Neural cell (in vitro differentiated cells): ENCODE results near the gene CMTM5.

Experiments
- CTCF ChIP-seq: fragments of 450-650 bp; IDR thresholded peaks from 2 replicates; pipeline ENCODE4 v1.5.1; 2014; ENCODE audit warnings: antibody characterized with exemption, mild to moderate bottlenecking, moderate library complexity; ENCODE audit not compliant: poor library complexity, severe bottlenecking
- EP300 ChIP-seq: fragments of 450-650 bp; conservative IDR thresholded peaks from 2 replicates; pipeline ENCODE4 v1.6.1; 2014; ENCODE audit warnings: antibody characterized with exemption, mild to moderate bottlenecking, moderate library complexity; ENCODE audit not compliant: poor library complexity, severe bottlenecking
- EZH2 ChIP-seq: fragments of 200-600, 300-800 bp; shearing (Covaris generic), sonication (generic); IDR thresholded peaks from 2 replicates; pipeline ENCODE4 v1.6.1; 2014; ENCODE audit warnings: antibody characterized with exemption, low read length, borderline replicate concordance, mild to moderate bottlenecking; ENCODE audit not compliant: insufficient read depth, poor library complexity, severe bottlenecking
- POLR2AphosphoS5 ChIP-seq: IDR thresholded peaks from 2 replicates; pipeline ENCODE4 v1.6.1; 2012
- RAD21 ChIP-seq: fragments of 450-650 bp; conservative IDR thresholded peaks from 2 replicates; pipeline ENCODE4 v1.6.1; 2014; ENCODE audit warnings: antibody characterized with exemption, mild to moderate bottlenecking, moderate library complexity
- REST ChIP-seq: IDR thresholded peaks from 2 replicates; pipeline ENCODE4 v1.6.1; 2012; ENCODE audit warnings: borderline replicate concordance
- SMC3 ChIP-seq: fragments of 450-650 bp; conservative IDR thresholded peaks from 2 replicates; pipeline ENCODE4 v1.6.1; 2014; ENCODE audit warnings: antibody characterized with exemption, mild to moderate bottlenecking, moderate library complexity; ENCODE audit not compliant: poor library complexity
- TAF1 ChIP-seq: IDR thresholded peaks from 2 replicates; pipeline ENCODE4 v1.6.1; 2012; ENCODE audit warnings: low read depth

- TF ChIP-seq CTCF = peak; percentile 50
- no peak for TF ChIP-seq EZH2
- TF ChIP-seq POLR2AphosphoS5 = no peak
- TF ChIP-seq EP300 = no peak
- no peak for TF ChIP-seq TAF1
- TF ChIP-seq SMC3 = no peak
- no peak for TF ChIP-seq REST
- TF ChIP-seq RAD21 = no peak
Observed at GRCh38 chr14:23351681-23352505, 25.0 kb upstream of the CMTM5 start.
